HG03108 (cell line): ENCODE results near the gene DLG5.

Experiments
- ATAC-seq: cut with Tn5 transposase; IDR thresholded peaks from one replicate; pipeline ENCODE4 v1.9.1; 2021; ENCODE audit warnings: moderate library complexity; ENCODE audit not compliant: unreplicated experiment

Gene DLG5

DNA sequence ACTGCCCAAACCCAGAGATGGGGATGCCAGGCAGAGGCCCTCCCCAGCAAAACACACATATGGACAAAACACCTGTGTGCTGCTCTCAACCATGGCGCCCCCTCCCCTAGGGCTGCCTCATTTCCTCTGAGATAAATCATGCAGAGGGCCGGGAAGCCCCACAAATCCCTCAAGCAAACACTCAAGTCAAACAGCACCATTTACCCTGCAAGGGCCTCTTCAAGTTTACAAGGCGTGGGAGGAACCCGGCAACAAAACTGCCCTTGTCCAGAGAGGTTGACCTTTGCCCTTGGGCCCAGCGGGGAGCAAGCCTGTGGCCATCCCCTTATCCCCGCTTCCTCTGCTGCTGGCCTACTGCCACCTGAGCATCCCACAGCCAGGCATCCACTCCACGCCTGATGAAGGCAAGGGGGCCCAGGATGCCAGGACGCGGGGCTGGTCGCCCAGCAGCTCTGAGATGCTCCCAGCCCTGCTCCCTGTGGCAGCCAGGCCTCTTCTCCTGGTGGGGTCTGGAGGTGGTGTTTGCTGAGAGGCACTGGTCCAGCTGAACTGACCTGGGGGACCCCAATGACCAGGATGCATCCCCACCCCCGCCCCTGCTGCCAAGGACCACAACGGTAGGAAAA lies 77.4 kb downstream of the DLG5 start:
- no peak for ATAC-seq

DNA sequence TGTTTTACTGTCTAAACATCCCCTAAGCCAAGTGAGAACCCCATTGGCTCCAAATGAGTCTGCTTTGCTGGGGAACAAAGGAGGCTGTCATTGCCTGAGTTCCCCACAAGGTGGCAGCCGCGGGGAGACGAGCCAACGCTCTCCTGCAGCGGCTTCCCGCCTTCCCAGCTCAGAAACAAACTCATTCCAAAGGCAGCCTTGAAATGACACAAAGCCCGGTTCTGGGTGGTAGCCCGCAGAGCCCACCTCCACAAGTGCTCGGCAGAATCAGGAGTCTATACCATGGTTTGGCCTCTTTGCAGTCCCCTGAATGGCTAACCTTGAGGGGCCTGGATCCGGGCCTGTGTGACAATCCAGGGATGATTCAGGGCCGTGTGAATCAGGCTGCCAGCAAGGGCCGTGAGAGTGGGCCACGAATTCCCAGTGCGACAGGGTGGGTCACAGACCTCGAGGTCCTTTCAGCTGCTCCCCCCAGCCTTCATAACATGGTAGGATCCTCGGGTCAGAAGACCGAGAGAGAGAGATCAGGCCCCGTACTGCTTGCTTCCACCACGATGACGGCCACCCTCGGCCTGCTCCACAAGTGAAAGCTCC lies 79.7 kb downstream of the DLG5 start:
- ATAC-seq, result peak; percentile 58

DNA sequence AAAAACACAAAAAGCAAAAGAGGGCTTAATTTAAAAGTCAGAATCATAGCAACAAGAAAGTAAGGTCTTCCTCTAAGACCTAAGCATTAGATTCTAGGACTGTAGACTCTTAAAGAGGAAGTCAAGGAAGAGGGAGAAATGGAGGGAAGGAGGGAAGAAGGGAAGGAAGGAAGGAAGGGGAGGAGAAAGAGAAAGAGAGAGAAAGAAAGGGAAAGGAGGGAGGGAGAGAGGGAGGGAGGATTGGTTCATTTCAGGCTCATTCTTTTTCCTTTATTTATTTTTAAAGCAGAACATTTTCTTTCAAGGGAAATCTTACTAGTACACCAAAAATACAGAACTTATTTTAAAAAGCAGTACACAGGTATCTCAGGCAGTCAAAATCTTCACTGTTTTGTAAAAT lies 81.1 kb downstream of the DLG5 start:
- ATAC-seq, result no peak

DNA sequence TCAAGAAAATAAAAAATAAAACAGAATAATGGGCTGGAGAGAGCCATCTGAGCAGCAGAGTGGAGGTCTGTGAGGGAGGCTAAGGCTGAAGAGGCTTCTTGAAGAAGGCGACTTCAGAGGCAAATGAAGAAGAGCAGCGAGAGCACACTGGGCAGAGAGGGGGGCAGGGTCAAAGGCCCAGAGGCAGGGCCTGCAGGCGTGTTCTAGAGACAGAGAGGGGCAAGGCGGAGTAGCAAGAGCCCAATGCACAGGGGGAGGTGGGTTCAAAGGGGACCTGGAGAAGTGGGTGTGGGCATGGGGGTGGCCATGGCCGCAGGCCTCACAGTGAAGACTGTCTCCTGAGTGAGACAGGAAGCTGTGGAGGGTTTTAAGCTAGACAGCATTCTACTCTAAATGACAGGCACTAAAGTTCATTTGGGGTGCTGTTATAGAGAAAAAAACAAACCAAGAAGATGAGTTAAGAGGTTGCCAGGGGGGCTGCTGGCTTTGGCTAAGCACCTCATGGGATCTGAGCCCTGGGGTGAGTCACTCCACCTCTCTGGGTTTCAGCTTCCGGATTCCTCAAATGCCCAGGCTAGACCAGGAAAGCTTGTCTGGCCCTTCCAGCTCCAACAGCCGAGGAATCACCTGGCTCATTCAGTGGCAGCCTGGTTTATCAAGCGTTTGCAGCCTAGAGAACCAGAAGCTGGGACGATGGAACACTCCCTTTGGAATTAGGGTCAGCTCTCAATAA lies 81.7 kb downstream of the DLG5 start:
- no peak for ATAC-seq

DNA sequence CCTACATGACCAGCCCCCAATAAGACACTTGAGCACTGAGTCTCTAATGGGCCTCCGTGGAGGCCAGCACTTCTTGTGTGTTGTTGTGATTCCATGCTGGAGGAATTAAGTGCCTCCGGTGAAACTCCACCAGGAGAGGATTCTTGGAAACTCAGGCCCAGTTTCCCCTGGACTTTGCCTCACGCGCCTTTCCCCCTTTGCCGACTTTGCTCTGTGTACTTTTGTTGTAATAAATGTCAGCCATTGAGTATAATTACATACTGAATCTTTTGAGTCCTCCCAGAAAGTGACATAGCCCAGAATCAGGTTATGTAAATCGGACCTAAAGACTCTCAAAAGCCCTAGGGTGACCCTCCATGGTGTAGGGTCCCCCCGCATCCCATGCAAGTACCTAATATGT lies 82.4 kb downstream of the DLG5 start:
- no peak for ATAC-seq

DNA sequence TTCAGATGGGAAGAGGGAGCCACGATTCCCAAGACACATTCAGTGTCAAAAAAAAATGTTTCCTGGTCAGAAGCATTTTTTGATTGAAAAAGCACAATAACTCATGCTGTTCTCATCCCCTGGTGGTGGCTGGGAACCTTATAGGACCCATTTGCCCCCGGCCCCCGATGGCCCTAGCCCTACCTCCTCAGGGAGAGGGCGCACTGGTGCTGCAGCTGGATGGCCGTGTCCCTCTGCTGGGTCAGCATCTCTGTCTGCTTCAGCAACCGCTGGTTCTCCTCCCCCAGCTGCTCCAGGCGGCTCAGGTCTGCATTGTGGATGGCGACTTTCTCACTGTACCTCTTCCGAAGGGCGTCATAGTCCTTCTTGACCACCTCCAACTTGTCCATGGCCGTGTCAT lies 83.3 kb downstream of the DLG5 start:
- ATAC-seq, result no peak

DNA sequence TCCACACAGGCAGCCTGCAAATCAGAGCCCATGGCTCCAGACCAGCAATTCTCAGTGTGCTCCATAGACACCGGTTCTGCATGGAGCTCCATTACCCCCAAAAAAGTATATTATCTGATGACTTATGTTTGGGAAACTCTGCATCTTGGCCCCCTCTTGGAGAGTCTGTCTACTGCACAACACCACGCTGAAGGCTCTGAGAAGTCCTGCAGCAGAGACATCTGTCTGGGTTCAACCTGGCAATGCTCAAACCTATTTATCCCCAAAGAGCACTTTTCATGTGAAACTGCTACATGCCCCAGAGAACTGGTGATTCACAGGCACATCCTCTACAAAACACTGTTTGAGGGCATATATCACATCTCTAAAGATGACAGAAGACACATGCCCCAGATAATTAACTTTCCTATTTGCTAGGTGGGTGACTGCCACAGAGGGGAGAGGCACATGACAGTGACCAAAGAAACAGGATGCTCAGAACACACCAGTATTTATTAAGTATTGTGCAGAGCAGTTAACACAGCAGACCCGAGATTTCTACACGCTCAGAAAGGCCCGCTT lies 83.8 kb downstream of the DLG5 start:
- ATAC-seq, result no peak

DNA sequence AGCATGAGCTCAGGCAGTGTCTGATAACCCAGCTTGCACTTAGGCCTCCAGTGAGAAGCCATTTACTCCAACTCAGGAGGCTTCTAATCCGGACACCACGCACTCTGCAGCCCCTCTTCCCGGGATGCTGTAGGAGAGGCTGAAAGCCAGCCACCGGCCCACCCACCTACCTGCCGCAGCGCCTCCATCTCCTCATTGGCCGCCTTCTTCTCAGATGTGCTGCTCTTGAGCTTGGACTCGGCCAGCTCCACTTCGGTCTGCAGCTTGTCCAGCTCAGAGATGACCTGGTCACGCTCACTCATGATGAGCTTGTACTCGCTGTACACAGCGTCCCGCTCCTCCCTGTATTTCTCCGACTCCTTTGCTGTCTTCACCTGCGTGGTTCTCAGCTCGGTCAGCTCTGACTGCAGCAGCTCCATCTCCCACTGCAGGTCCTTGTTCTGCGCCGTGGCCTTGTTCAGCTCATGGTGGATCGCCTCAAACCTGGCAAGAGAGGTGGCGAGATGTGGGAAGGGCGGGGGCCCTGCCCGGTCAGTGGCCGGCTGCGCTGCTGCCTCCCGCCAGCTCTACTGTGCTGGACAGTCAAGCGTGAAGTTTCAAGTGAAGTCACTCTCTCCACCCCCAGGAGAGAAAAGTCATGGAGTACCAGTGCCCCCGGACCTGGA lies 84.7 kb downstream of the DLG5 start:
- no peak for ATAC-seq

DNA sequence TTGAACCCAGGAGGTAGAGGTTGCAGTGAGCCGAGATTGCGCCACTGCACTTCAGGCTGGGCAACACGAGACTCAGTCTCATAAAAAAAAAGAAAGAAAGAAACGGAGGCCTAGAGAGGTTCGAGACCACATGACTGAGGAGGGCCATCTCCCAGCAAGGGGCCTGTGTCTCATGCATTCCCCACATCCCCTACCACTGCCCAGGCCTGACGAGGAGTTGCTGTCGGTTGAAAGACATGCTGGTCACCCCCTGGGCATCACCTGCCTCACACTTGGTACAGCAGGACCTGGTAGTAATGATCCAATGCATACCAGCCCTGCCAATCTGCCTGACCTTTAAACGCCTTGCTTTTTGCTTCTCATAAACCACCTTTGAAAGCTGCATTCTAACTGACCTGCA lies 85.9 kb downstream of the DLG5 start:
- ATAC-seq, result no peak

DNA sequence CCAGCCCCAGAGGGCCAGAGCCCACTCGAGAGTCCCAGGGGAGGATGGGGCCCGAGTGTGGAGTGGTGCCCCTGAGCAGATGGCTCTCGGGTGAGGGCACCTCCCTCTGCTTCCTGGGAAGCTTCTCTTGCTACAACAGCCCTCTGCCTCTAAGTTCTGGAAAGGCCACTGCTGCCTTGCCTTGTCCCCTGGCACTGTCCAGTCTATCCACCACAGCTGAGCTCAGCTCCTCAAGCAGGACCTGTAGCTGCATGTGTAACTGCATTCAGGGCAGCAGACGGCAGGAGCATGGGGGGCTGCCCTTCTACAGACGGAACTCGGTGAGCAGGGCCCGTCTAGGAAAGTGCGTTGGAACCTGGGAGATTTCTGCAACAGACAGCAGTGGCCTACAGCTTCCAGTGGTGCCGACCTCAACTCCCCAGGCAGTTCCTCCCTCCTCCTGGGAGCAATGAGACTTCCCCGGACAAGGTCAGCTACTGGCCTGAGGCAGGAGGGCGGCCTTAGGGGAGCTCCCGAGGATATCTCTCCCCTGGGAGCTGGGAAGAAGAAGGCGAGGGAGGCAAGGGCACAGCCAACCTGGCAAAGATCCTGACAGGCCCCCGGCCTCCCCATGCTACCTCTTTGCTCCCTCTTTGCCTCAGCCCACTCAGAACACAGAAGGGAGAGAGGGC lies 88.5 kb downstream of the DLG5 start:
- no peak for ATAC-seq

DNA sequence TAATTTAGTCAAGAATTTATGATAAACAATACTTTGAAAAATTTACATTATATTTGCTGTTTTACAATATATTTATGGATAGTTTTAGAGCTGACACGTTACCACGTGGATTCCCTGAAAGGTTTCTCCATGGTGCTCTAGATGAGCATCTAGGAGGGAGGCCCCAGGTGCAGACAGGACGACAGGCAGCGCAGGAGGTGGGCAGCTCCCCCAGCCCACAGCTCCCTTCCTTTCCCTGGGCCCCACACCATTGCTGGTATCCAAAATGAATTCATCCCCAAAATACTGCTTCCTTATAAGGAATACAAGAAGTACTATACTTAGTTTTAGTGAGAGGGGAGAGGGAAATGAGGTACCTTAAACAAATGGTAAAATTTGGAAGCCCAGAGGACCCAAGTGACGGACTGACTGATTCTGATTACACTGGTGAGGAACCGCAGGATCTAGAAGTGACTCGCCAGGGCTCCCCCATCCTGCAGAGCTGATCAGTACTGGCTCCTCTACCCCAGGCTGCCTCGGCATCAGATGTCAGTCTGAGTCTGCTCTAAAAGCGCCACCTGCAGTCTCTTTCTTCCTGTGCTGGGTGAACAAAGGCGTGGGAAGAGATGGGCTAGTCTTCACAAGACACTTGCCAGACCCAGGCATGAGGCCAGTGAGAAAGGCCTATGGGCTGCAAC lies 89.2 kb downstream of the DLG5 start:
- peak; percentile 79 for ATAC-seq

DNA sequence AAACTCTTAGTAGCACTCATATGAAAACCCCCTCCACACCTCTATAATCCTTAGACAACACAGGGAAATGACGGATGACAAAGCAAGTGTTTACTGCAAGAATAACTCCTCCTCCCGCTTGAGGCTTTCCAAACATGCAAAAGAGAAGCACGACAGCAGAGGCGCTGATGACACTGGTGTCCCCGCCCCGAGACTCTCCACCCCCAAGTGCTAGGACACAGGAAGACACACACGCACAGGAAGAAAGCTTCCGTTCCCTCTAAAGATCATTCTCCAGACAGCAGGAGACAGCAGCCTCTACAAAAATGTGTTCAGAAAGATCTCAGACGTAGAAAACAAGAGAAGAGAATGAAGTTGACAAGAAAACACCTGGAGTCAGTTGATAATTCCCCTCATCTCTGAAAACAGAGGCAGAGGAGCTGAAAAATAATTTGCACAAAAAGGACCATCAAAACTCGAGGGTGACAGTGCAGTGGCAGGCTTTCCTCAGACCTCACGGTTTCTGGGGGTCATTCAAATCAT lies 90.2 kb downstream of the DLG5 start:
- peak; percentile 67 for ATAC-seq

DNA sequence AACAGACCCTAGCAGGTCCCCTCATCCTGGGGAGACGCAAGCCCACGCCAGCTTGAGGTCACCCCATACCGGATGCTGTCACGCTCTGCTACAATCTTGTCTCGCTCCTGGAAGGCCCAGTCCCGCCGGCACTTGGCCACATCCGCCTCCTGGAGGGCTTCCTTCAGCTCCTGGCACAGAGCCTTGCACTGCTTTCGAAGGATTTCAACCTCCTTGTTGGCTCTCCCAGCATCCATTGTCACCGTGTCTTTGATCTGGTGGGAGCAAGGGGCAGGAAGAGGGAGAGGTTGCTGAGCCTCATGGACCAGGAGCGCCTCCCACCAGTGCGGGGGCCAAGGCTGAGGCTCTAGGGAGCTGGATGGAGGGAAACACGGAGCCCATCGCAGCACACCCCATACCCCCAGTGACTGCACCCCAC lies 90.9 kb downstream of the DLG5 start:
- ATAC-seq, result no peak

DNA sequence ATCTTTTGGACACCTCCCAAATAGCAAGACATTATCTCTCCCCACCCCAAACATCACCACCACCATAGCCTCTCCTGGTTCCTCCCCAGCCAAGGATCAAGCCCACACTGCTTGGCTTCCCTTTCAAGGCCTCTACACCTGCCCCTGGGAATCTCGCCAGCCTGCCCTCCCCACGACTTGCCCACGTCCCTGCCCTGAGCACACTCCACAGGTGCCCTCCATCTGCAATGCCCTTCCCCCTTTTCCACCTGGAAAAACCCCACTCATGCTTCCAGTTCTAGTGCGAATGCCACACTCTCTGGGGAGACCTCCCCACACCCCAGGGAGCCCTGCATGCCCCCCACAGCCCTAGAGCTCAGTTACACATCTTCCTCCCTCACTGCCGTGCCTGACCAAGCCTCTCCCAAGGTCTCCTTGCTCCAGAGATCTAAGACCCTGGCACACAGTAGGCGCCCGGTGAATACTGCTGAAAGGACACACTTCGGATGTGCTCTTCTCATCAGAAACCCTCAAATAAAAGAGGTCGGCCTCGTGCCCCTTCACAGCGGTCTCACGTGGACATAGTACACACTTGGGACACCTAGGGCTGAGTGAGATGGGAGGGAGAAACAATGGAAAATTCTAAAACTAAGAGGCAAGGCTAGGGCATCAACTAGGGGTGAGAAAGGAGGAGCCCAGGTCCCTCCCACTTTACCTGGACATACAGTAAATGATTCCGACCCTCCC lies 91.4 kb downstream of the DLG5 start:
- ATAC-seq, result no peak

DNA sequence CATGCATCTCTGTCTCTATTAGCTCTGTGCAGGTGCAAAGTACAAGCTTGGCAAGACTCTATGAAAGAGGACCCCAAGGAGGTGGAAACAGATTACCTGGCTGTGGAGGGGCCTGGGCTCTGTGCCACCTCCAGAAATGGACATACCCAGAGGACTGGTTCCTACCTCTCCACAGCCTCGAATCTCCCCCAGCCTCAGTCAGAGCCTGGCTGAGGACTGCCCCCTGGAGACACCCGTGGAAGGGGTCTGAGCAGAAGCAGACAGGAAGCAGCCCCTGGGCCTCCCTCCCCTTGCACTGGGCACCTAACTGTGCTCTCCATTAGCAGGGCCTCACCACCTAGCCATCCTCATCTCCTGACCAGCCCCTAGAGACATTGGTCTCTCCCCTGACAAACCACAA lies 92.0 kb downstream of the DLG5 start:
- ATAC-seq, result no peak

DNA sequence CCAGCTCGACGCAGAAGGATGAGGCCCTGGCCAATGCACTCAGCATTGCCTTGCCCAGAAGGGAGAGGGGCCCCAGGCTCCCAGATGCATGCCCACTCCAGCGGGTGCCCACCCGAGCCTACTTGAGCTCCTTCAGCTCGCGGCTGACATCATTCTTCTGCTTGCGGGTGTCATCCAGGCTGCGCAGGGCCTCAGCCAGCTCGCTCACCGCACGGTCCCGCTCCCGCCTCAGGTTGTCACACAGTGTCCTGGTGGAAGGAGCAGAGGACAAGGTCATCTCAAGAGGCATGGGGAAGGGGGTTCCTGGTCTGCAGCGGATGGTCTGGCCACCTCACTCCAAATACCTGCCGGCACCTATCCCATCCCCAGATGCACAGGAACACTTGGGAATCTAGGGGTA lies 92.8 kb downstream of the DLG5 start:
- ATAC-seq, result no peak

DNA sequence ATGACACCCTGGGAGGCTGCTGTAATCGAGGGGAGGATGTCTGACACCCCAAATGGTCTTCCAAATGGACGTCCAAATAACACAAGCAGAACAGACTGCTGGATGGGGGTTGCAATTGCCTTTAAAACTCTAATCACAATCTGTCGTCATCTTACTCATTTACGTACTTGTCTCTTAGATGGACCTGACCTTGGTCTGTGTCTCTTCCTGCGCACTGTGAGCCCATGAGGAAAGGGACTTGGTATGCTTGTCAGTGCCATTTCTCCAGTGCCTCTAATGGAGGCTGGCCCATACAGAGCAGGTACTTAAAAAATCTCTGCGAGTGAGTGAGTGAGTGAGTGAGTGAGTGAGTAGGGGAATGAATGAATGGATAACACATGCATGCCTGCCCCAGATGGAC lies 93.3 kb downstream of the DLG5 start:
- ATAC-seq, result no peak

DNA sequence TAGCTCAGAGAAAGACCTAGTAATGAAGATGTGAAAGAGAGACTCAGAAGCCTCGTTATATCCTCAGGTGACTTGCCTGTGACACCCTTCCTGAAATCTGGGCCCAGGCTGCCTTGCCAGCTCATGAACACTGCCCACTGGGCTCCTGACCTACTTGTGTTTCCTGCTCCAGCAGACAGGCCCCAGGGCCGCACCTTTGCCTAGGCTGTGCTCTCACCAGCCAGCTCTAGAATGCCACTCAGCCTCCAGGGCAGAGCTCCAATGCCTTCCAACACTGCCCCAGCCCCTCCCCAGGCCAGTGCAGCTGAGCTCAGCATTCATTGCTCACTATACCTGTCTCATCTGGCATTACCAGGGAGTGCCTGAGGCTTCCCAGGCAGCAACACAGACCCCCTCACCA lies 94.3 kb downstream of the DLG5 start:
- no peak for ATAC-seq

DNA sequence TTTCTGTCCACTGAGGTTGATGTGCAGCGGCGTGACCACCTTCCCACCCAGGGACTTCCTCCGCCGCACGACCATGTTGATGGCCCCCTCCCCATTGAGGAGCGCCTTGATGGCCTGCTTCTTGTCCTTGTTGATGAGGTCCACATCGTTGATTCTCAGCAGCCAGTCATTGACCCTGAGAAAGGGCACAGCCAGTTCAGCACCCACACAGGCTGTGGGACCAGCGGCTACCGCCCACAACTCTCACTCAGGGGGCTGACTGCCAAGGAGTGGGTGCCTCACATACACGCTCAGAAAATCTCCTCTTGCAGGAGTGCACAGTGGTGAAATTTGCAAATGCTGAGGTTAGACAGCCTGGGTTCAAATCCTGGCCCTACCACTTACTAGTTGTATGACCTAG lies 97.2 kb downstream of the DLG5 start:
- no peak for ATAC-seq

DNA sequence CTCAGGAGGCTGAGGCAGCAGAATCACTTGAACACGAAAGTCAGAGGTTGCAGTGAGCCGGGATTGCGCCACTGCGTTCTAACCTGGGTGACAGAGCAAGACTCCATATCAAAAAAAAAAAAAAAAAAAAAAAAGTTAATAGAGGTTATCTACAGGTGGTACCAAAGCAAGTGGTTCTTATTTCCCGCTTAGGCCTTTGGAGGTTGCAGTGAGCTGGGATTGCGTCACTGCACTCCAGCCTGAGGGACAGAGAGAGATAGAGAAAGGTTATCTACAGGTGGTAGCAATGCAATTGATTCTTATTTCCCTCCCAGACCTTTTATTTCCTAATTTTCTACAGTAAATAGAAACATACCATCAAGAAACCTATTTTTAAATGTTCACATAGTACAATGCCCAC lies 98.2 kb downstream of the DLG5 start:
- ATAC-seq, result no peak
